PC-3 (cell line): ENCODE results near the gene APBA2. TPM values are rescaled to one million over a fixed set of nuclear protein-coding genes. Genes with fewer than 3 reads are reported as not detected.
A peak's percentile ranks its signal among the peaks of the same experiment; 100 is the strongest.

Source experiments
- ATAC-seq: fragments of 200-7000 bp; cut with Tn5 transposase; 2 replicates; pipeline ENCODE4 v1.9.1; 2020; ENCODE audit warnings: mild to moderate bottlenecking, moderate library complexity
- BruUV-seq: library from RNA; stranded (reverse); fragments of 400-500 nt; replicated peaks from 2 replicates; lab custom pipeline; 2021; lab: Mats Ljungman, UMichigan
- CTCF ChIA-PET: fragments of 300-600 bp; sonication (Branson Sonifier 250); formaldehyde crosslinking; loops from one replicate; lab custom pipeline; 2022; ENCODE audit warnings: antibody characterized with exemption; lab: Charles Lee
- POLR2A ChIA-PET: fragments of 300-600 bp; sonication (Branson Sonifier 250); formaldehyde crosslinking; loops from one replicate; lab custom pipeline; 2022; ENCODE audit warnings: antibody characterized with exemption; ENCODE audit not compliant: unreplicated experiment; lab: Charles Lee
- DNase-seq: peaks from one replicate; pipeline ENCODE4 v3.0.0-alpha.2; 2015
- H2AFZ ChIP-seq: fragments of 300-600 bp; sonication (generic); 2 replicates; pipeline ENCODE4 v1.6.0; 2016; ENCODE audit warnings: antibody characterized with exemption, low read length
- H3F3A ChIP-seq: fragments of 300-600 bp; sonication (generic); one replicate; pipeline ENCODE4 v1.6.0; 2017; ENCODE audit warnings: antibody characterized with exemption, low read length, control low read depth, mild to moderate bottlenecking; ENCODE audit not compliant: unreplicated experiment
- H3K27ac ChIP-seq: fragments of 300-600 bp; sonication (generic); 2 replicates; pipeline ENCODE4 v1.5.1; 2016; ENCODE audit warnings: mild to moderate bottlenecking, low read length
- H3K27me3 ChIP-seq: fragments of 300-600 bp; sonication (generic); 2 replicates; pipeline ENCODE4 v1.6.1; 2016; ENCODE audit warnings: low read length, mixed read lengths
- H3K36me3 ChIP-seq: fragments of 300-600 bp; sonication (generic); 2 replicates; pipeline ENCODE4 v1.6.1; 2016; ENCODE audit warnings: low read depth, mixed run types, low read length, mixed read lengths
- H3K4me1 ChIP-seq: fragments of 300-600 bp; sonication (generic); 2 replicates; pipeline ENCODE4 v1.5.1; 2016; ENCODE audit warnings: low read length; ENCODE audit not compliant: insufficient read depth
- H3K4me2 ChIP-seq: fragments of 300-600 bp; sonication (generic); 2 replicates; pipeline ENCODE4 v1.6.0; 2016; ENCODE audit warnings: low read length
- H3K4me3 ChIP-seq: fragments of 300-600 bp; sonication (generic); 2 replicates; pipeline ENCODE4 v1.5.1; 2016; ENCODE audit warnings: mild to moderate bottlenecking, low read length, mixed read lengths
- H3K79me2 ChIP-seq: fragments of 300-600 bp; sonication (generic); 2 replicates; pipeline ENCODE4 v1.6.1; 2017; ENCODE audit warnings: low read length, mixed read lengths
- H3K9ac ChIP-seq: fragments of 300-600 bp; sonication (generic); 2 replicates; pipeline ENCODE4 v1.6.0; 2016; ENCODE audit warnings: mild to moderate bottlenecking, low read length
- H3K9me2 ChIP-seq: fragments of 300-600 bp; sonication (generic); replicated peaks from 2 replicates; pipeline ENCODE4 v1.6.1; 2016; ENCODE audit warnings: mixed run types, low read length, mixed read lengths
- H3K9me3 ChIP-seq: fragments of 300-600 bp; sonication (generic); 2 replicates; pipeline ENCODE4 v1.6.1; 2016; ENCODE audit warnings: low read length, mixed read lengths
- H4K20me1 ChIP-seq: fragments of 300-600 bp; sonication (generic); 2 replicates; pipeline ENCODE4 v1.6.1; 2016; ENCODE audit warnings: low read length, mixed read lengths
- EZH2 ChIP-seq: fragments of 300-600 bp; sonication (generic); IDR thresholded peaks from one replicate; pipeline ENCODE4 v1.6.1; 2017; ENCODE audit warnings: antibody characterized with exemption, mild to moderate bottlenecking, low read length; ENCODE audit not compliant: unreplicated experiment
- EZH2phosphoT487 ChIP-seq: fragments of 300-600 bp; sonication (generic); IDR thresholded peaks from 2 replicates; pipeline ENCODE4 v1.6.1; 2018; ENCODE audit warnings: mild to moderate bottlenecking, antibody characterized with exemption, low read length, borderline replicate concordance
- intact Hi-C: fragments of 100-400 bp; cut with micrococcal nuclease; formaldehyde crosslinking; loops from 2 replicates; pipeline ENCODE4 v1.9.0; 2023
- total RNA-seq: library from RNA; depleted of rRNA; stranded (reverse); fragments of >200 nt; gene quantifications from 2 replicates; pipeline ENCODE4 v1.2.3, GENCODE V29; 2014
- TF ChIP-seq, protein P1 (sequence below): fragments of 300-600 bp; sonication (generic); conservative IDR thresholded peaks from 2 replicates; pipeline ENCODE4 v1.5.1; 2017; ENCODE audit warnings: antibody characterized with exemption, low read depth, mild to moderate bottlenecking, low read length

APBA2 gene
- total RNA-seq, 1 experiment from 2014 or later: 61.7 TPM

DNA sequence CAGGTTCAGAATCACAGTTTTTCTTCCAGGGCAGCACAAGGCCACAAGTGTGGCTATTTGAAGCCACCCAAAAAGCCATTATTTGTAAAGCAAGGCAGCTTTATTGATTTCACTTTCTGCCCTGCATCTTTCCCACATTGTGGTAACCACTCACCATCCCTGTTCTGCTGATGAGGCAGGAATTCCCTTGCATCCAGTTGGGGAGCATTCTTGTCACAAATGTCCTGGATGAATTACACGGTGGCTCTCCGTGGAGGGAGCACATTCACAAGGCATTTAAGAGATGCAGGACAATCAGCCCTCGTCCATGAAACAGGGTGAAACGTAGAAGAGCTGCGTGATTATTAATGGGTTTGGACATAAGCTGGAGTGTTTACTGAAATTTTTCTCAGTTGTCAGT, 111.2 kb downstream of the APBA2 start:
- Histone ChIP-seq H3K27ac (no peak overlapping the region), H3K79me2 (no peaks in the 10 kb centered on the region), H3K4me1 (no peaks in the 10 kb centered on the region), H3K9me3 (no peaks in the 10 kb centered on the region), H3K27me3 (no peaks in the 10 kb centered on the region), H3K4me3 (no peak overlapping the region), H3K36me3 (no peaks in the 10 kb centered on the region; the same call in 1 of the 2 replicates), H3F3A (no peaks in the 10 kb centered on the region), H3K9ac (no peak overlapping the region), H4K20me1 (no peaks in the 10 kb centered on the region), H3K9me2 (no peaks in the 10 kb centered on the region), H3K4me2 (no peak overlapping the region), H2AFZ (no peak overlapping the region)
- DNase-seq (no peak), ATAC-seq (no peak)
- BruUV-seq: no TSS peak
- intact Hi-C loops: no loop called here
- ChIA-PET POLR2A (no interaction called here), CTCF (no interaction called here)
- TF ChIP-seq, protein P1, sequence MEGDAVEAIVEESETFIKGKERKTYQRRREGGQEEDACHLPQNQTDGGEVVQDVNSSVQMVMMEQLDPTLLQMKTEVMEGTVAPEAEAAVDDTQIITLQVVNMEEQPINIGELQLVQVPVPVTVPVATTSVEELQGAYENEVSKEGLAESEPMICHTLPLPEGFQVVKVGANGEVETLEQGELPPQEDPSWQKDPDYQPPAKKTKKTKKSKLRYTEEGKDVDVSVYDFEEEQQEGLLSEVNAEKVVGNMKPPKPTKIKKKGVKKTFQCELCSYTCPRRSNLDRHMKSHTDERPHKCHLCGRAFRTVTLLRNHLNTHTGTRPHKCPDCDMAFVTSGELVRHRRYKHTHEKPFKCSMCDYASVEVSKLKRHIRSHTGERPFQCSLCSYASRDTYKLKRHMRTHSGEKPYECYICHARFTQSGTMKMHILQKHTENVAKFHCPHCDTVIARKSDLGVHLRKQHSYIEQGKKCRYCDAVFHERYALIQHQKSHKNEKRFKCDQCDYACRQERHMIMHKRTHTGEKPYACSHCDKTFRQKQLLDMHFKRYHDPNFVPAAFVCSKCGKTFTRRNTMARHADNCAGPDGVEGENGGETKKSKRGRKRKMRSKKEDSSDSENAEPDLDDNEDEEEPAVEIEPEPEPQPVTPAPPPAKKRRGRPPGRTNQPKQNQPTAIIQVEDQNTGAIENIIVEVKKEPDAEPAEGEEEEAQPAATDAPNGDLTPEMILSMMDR: no peak
- no peak for TF ChIP-seq EZH2phosphoT487
- TF ChIP-seq EZH2: no peak

DNA sequence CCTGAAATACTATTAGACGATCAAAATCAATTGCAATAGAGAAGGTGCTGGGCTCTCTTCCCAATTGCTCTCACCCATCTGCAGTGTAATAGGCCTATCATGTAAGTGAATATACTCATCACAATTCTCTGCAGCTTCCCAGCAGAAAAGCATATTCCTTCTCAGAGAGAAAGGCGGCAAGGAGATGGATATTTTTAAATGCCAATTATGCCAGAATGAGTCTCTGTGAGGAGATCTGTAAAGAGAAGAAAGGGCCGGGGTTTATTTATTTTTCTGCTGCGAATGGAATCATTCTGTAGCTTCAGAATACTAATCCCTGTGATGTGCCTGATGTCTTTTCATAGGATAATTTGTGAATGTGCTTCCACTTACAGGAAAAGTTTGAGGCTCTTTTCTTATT, 112.0 kb downstream of the APBA2 start:
- intact Hi-C loops: no loop called here
- Histone ChIP-seq H4K20me1 (no peaks in the 10 kb centered on the region), H3K36me3 (no peaks in the 10 kb centered on the region; the same call in 1 of the 2 replicates), H3K4me1 (no peaks in the 10 kb centered on the region), H3K9me3 (no peaks in the 10 kb centered on the region), H3K9ac (no peak overlapping the region), H3F3A (no peaks in the 10 kb centered on the region), H3K79me2 (no peaks in the 10 kb centered on the region), H3K27ac (no peak overlapping the region), H3K9me2 (no peaks in the 10 kb centered on the region), H3K4me2 (no peak overlapping the region), H2AFZ (no peak overlapping the region), H3K4me3 (no peak overlapping the region), H3K27me3 (no peaks in the 10 kb centered on the region)
- ChIA-PET POLR2A (no interaction called here), CTCF (no interaction called here)
- TSS peak; percentile 7 for BruUV-seq
- ATAC-seq (no peak), DNase-seq (no peak)
- no peak for TF ChIP-seq EZH2phosphoT487
- TF ChIP-seq EZH2: no peak
- TF ChIP-seq, protein P1: no peak

DNA sequence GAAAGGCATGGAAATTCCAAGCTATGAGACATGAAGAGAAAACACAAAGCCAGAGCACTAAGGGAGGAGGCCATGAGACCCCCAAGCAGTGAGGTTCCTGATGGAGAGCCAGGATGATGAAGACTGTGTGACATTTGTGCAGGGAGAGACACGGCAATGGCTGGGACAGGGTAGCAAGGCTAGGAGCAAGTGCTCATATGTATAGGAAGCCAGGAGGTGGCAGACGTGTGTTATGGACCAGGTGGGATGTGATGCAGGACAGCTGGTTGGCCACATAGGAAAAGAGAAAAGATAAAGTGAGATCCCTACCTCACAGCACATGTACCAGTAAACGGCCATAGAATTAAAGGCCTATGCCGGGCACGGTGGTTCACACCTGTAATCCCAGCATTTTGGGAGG, 112.7 kb downstream of the APBA2 start:
- no peak for DNase-seq
- intact Hi-C loops: no loop called here
- Histone ChIP-seq H3K9me3 (no peaks in the 10 kb centered on the region), H3F3A (no peaks in the 10 kb centered on the region), H3K79me2 (no peaks in the 10 kb centered on the region), H3K27ac (no peak overlapping the region), H3K4me2 (no peak overlapping the region), H3K4me1 (no peaks in the 10 kb centered on the region), H3K4me3 (no peak overlapping the region), H3K9ac (no peak overlapping the region), H2AFZ (no peak overlapping the region), H3K36me3 (no peaks in the 10 kb centered on the region; the same call in 1 of the 2 replicates), H4K20me1 (no peaks in the 10 kb centered on the region), H3K27me3 (no peaks in the 10 kb centered on the region), H3K9me2 (no peaks in the 10 kb centered on the region)
- TF ChIP-seq, protein P1: no peak
- no peak for TF ChIP-seq EZH2phosphoT487
- BruUV-seq: no TSS peak
- ATAC-seq: no peak
- ChIA-PET CTCF (no interaction called here), POLR2A (no interaction called here)
